ENCODE results near the gene SEMA3D.

SEMA3D gene

DNA sequence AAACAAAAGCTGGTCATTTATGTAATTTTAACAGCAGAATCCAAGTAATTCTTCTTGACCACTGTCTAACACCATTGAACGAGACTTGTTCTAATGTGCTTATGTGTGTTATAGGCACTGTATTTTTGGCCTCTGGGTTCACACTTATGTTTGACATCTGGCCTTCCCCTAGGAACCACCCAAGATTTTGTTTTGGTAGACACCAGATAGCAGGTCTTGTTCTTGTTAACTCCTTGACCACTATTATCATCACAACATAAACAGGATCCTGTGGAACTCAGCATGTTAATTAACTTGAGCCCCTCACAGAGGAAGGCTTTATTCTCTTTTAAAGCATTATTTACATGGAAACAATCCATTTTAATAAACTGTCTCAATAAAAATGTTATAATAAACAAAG lies 167.7 kb downstream of the SEMA3D start:
- TF ChIP-seq ZFX (IDR thresholded peaks at IDR 0.05; ENCODE audit: borderline replicate concordance) = no peak
- TF ChIP-seq, protein P1, sequence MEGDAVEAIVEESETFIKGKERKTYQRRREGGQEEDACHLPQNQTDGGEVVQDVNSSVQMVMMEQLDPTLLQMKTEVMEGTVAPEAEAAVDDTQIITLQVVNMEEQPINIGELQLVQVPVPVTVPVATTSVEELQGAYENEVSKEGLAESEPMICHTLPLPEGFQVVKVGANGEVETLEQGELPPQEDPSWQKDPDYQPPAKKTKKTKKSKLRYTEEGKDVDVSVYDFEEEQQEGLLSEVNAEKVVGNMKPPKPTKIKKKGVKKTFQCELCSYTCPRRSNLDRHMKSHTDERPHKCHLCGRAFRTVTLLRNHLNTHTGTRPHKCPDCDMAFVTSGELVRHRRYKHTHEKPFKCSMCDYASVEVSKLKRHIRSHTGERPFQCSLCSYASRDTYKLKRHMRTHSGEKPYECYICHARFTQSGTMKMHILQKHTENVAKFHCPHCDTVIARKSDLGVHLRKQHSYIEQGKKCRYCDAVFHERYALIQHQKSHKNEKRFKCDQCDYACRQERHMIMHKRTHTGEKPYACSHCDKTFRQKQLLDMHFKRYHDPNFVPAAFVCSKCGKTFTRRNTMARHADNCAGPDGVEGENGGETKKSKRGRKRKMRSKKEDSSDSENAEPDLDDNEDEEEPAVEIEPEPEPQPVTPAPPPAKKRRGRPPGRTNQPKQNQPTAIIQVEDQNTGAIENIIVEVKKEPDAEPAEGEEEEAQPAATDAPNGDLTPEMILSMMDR (IDR thresholded peaks at IDR 0.05) = no peak
- no peak overlapping the region for H3K27ac ChIP-seq

DNA sequence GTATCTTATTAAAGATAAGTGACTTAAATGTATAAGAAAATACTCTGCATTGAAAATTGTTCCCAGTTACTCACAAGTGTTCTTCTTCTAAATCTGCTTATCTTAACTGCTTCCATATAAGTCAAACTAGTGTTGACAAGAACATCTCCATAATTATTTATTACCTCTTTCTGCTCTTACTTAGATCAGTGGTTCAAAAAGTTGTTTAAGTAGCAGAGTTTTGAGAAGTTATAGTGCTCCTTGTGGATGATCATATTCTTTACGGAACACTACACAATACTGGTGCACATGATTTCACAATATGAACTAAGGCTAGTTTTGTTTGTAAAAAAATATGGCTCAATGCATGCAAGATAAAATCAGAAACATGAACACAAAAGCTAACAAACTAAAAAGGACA lies 168.4 kb downstream of the SEMA3D start:
- TF ChIP-seq, protein P1 (IDR thresholded peaks at IDR 0.05) = peak; percentile 31; the same call in 1 of the 2 replicates
- no peak for TF ChIP-seq ZFX (IDR thresholded peaks at IDR 0.05; ENCODE audit: borderline replicate concordance)
- H3K27ac ChIP-seq = no peak overlapping the region

DNA sequence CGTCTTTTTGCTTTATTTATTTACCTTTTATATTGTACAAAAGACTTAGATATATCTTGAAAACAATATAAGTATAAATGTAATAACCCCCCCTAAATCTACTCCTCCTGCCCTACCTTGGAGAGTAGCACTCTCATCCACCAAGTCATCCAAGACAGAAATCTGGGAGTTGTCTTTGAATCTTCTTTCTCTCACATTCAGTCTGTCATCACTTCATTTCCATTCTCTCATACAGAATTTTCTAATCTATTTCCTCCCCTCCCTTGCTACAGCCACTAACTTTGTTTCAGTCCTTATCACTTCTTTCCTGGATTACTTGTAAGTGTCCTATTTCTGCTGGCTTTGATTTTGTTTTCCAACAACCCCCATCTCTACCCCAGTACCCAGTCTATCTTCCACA lies 170.6 kb downstream of the SEMA3D start:
- TF ChIP-seq, protein P1 (IDR thresholded peaks at IDR 0.05) = no peak
- no peak for TF ChIP-seq ZFX (IDR thresholded peaks at IDR 0.05; ENCODE audit: borderline replicate concordance)
- no peak overlapping the region for H3K27ac ChIP-seq

DNA sequence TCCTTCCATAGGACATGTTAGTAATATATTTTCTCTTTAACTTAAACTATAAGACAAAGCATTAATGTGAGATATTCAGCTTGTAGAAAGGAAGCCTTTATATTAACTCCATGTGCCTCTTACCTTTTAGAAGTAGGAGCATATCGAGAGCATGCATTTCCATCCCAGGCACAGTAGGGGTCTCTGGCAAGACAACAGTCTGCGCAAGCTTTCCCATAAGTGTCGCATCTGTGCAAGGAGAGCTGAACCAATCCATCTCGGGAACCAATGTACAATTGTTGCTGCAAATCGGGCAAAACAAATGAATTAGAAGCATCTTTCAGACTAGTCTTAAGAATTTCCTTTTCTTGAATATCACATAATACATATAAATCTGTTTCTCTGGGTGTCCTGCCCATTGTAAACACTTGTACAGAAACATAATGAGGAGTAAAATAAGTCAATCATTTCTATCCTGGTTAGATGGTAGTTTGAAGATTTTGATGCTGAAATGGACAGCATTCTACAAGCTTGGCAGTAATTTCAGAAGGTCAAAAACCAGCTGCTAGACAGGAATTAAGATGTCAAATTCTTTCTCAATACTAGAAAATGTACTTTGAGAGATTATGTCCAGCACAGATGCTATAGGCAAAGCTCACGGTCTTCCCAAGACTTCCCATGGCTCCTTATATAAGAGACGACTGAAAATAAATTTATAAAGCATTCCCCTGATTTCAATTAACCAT lies 171.8 kb downstream of the SEMA3D start:
- no peak for TF ChIP-seq ZFX (IDR thresholded peaks at IDR 0.05; ENCODE audit: borderline replicate concordance)
- TF ChIP-seq, protein P1 (IDR thresholded peaks at IDR 0.05) = no peak
- H3K27ac ChIP-seq = no peak overlapping the region

DNA sequence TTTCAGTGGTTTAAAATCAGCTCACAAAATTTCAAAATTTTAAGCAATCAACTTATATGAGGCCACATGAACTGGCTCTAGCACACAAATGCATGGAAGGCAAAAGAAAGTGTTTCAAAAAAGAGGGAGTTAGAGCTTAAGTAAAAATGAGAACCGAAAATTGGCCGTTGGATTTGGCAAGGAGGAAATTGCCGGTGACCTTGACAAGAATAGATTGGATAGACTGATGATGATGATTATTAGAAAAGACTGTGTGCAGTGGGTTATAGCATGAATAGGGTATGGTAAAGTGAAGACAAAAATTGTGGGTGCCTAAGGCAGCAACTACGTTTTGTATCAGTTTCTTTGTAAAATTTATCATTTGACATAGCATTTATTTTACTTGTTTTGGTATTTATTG lies 175.7 kb downstream of the SEMA3D start:
- no peak overlapping the region for H3K27ac ChIP-seq
- TF ChIP-seq, protein P1 (IDR thresholded peaks at IDR 0.05) = no peak
- no peak for TF ChIP-seq ZFX (IDR thresholded peaks at IDR 0.05; ENCODE audit: borderline replicate concordance)

DNA sequence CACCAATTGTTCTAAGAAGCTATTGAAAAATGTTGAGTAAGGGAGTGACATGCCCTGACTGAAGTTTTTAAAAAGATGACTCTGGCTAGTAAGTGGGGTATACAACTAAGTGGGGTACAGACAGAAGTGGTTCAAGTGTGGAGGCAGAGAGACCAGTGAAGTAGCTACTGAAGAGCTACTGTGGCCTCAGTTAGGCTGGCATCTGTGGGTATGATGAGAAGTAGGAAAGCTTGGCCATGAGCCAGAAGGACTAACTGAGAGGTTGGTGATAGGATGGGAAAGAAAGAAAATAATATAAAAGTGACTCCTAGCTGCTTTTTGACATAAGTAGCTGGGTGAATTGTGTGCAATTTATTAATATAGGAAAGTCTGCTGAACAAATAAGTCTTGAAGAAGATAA lies 176.6 kb downstream of the SEMA3D start:
- no peak for TF ChIP-seq ZFX (IDR thresholded peaks at IDR 0.05; ENCODE audit: borderline replicate concordance)
- TF ChIP-seq, protein P1 (IDR thresholded peaks at IDR 0.05) = no peak
- H3K27ac ChIP-seq = no peak overlapping the region

DNA sequence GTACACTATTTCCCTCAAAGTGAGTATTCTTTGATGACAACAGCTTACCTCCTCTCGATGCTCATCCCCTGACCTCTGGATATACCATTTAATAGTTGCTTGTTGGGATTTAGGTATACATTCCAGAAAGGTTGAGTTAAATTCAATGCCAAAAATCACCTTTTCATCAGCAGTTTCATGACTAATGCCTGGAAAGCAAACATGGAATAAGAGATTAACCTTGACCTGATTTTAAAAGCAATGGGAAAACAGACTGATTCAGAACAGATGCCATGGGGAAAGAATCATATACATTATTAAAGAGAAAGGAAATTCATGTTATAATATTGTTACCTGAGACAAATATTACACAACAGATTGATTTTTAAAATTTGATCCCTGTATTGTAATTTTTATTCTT lies 180.1 kb downstream of the SEMA3D start:
- TF ChIP-seq, protein P1 (IDR thresholded peaks at IDR 0.05) = no peak
- no peak for TF ChIP-seq ZFX (IDR thresholded peaks at IDR 0.05; ENCODE audit: borderline replicate concordance)

More for the DNA sequence above, 180.1 kb downstream of the SEMA3D start:
- H3K27ac ChIP-seq = no peak overlapping the region

All from 22Rv1 (cell line).